Parathyroid adenoma (tissue), 2 donors: Measurements from ENCODE around the gene PRDM16.

Source experiments
- H2AFZ ChIP-seq: fragments of 300-600 bp; sonication (generic); one replicate; pipeline ENCODE4 v1.7.0; 2017; ENCODE audit warnings: antibody characterized with exemption, mild to moderate bottlenecking
- H3K27ac ChIP-seq: fragments of 300-600 bp; sonication (generic); one replicate; pipeline ENCODE4 v1.7.0; 2017
- H3K27me3 ChIP-seq: fragments of 300-600 bp; sonication (generic); one replicate; pipeline ENCODE4 v1.7.0; 2017; ENCODE audit warnings: low read length; ENCODE audit not compliant: control insufficient read depth, insufficient read depth
- H3K36me3 ChIP-seq: fragments of 300-600 bp; sonication (generic); one replicate; pipeline ENCODE4 v1.7.0; 2017; ENCODE audit warnings: low read length; ENCODE audit not compliant: control insufficient read depth, insufficient read depth
- H3K4me1 ChIP-seq: fragments of 300-600 bp; sonication (generic); one replicate; pipeline ENCODE4 v1.7.0; 2017; ENCODE audit warnings: control low read depth
- H3K4me2 ChIP-seq: fragments of 300-600 bp; sonication (generic); one replicate; pipeline ENCODE4 v1.7.0; 2017; ENCODE audit warnings: low read length
- H3K4me3 ChIP-seq: fragments of 300-600 bp; sonication (generic); one replicate; pipeline ENCODE4 v1.7.0; 2017; ENCODE audit warnings: low read depth, low read length
- H3K79me2 ChIP-seq: fragments of 300-600 bp; sonication (generic); one replicate; pipeline ENCODE4 v1.7.0; 2017; ENCODE audit warnings: control low read depth
- H3K9ac ChIP-seq: fragments of 300-600 bp; sonication (generic); one replicate; pipeline ENCODE4 v1.7.0; 2017; ENCODE audit warnings: mild to moderate bottlenecking
- H3K9me3 ChIP-seq: fragments of 300-600 bp; sonication (generic); one replicate; pipeline ENCODE4 v1.7.0; 2017; ENCODE audit warnings: low read length; ENCODE audit not compliant: control insufficient read depth
- CTCF ChIP-seq: fragments of 300-600 bp; sonication (generic); IDR thresholded peaks from one replicate; pipeline ENCODE4 v1.7.0; 2017; ENCODE audit warnings: antibody characterized with exemption, mild to moderate bottlenecking
- donor health status: primary hyperparathyroidism.

PRDM16 gene

GRCh38 chr1:3401585-3402257 lies 332.7 kb downstream of the PRDM16 start:
- Histone ChIP-seq H3K27me3 (no peaks in the 10 kb centered on the region), H3K9me3 (no peaks in the 10 kb centered on the region), H3K4me1 (no peaks in the 10 kb centered on the region), H3K36me3 (no peaks in the 10 kb centered on the region), H3K4me2 (no peak overlapping the region), H3K4me3 (no peak overlapping the region), H3K27ac (no peak overlapping the region), H3K79me2 (no peaks in the 10 kb centered on the region), H2AFZ (no peak overlapping the region), H3K9ac (no peak overlapping the region)
- no peak for TF ChIP-seq CTCF

GRCh38 chr1:3402258-3403010 lies 333.4 kb downstream of the PRDM16 start:
- no peaks in the 10 kb centered on the region for H3K27me3 ChIP-seq
- H3K4me3 ChIP-seq = no peak overlapping the region
- no peak overlapping the region for H2AFZ ChIP-seq
- no peak overlapping the region for H3K9ac ChIP-seq
- no peaks in the 10 kb centered on the region for H3K9me3 ChIP-seq
- no peaks in the 10 kb centered on the region for H3K79me2 ChIP-seq
- H3K4me1 ChIP-seq = no peaks in the 10 kb centered on the region
- no peak overlapping the region for H3K4me2 ChIP-seq
- H3K27ac ChIP-seq = no peak overlapping the region
- H3K36me3 ChIP-seq = no peaks in the 10 kb centered on the region
- no peak for TF ChIP-seq CTCF

DNA sequence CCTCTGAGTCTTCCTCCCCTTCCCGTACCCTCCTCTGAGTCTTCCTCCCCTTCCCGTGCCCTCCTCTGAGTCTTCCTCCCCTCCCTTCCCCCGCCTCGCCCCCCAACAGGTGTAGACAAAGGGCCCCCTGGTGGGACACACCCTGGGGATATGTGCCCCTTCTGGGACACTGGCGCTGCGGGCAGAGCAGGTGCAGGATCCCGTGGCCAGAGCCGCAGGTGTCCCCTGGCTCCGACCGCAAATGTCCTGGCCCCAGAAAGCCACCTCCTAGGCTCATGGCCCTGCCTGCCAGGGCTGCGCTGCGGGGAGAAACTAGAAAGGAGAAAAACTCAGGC lies 334.0 kb downstream of the PRDM16 start:
- H3K9ac ChIP-seq = no peak overlapping the region
- no peaks in the 10 kb centered on the region for H3K79me2 ChIP-seq
- H3K4me2 ChIP-seq = no peak overlapping the region
- H3K9me3 ChIP-seq = no peaks in the 10 kb centered on the region
- no peak overlapping the region for H2AFZ ChIP-seq
- no peak for TF ChIP-seq CTCF
- no peaks in the 10 kb centered on the region for H3K36me3 ChIP-seq
- no peaks in the 10 kb centered on the region for H3K4me1 ChIP-seq
- no peak overlapping the region for H3K4me3 ChIP-seq
- no peaks in the 10 kb centered on the region for H3K27me3 ChIP-seq
- H3K27ac ChIP-seq = no peak overlapping the region

DNA sequence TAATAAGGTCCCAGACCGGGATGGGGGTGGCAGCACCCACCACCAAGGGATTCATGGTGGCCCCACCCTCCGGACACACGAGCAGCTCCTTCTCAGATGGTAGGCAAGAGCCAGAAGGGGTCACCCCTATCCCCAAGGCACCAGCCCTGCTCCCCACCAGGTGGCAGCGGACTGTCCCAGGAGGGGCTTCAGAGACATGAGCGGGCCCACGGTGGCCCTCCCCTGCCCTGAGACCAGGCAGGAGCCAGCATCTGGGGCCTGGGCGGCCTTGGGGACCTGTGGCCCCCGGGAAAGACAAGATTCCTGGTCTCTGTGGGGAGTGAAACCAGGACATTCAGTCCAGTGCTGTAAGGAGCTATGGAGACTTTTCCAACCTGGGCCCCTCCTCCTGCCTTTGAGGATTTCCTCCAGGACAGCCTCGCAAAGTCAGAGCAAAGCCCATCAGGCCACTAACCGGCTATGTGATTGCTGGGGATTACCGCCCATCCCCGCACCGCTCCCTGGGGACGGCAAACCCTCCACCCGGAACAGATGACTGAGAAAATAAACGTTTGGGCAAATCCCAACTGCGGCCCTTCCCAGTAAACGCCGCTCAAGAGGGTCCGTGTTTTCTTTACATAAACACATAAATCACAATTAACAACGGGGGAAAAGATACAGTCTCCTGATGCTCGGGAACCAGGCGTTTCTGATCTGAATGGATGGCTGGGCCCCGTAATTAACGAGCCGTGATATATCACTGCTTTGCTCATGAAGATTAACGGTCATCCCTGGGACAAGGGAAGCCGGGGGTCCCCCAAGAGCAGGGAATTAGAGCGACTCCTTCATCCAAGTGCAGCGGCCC lies 334.6 kb downstream of the PRDM16 start:
- no peaks in the 10 kb centered on the region for H3K36me3 ChIP-seq
- no peak overlapping the region for H3K4me2 ChIP-seq
- H3K4me1 ChIP-seq = no peaks in the 10 kb centered on the region
- no peak overlapping the region for H3K27ac ChIP-seq
- no peak overlapping the region for H2AFZ ChIP-seq
- no peaks in the 10 kb centered on the region for H3K27me3 ChIP-seq
- no peaks in the 10 kb centered on the region for H3K9me3 ChIP-seq
- H3K79me2 ChIP-seq = no peaks in the 10 kb centered on the region
- H3K4me3 ChIP-seq = no peak overlapping the region
- H3K9ac ChIP-seq = no peak overlapping the region
- no peak for TF ChIP-seq CTCF
